HG03354 (cell line): ENCODE measurements around the gene HTR6.

Experiments
- ATAC-seq: cut with Tn5 transposase; IDR thresholded peaks from one replicate; pipeline ENCODE4 v1.9.1; 2021; ENCODE audit warnings: mild to moderate bottlenecking; ENCODE audit not compliant: unreplicated experiment, poor library complexity, severe bottlenecking

Gene HTR6

GRCh38 chr1:19654886-19655717 is 9.6 kb upstream of the HTR6 start:
- ATAC-seq = no peak

- ATAC-seq = no peak
Measured at GRCh38 chr1:19655718-19656080, 9.0 kb upstream of the HTR6 start.

- ATAC-seq = no peak
Measured at GRCh38 chr1:19656134-19656779, 8.4 kb upstream of the HTR6 start.

GRCh38 chr1:19656780-19657466 is 7.8 kb upstream of the HTR6 start:
- no peak for ATAC-seq

- ATAC-seq = no peak
Measured at GRCh38 chr1:19657511-19657910, 7.2 kb upstream of the HTR6 start.

GRCh38 chr1:19658186-19658585 is 6.5 kb upstream of the HTR6 start:
- ATAC-seq = no peak

GRCh38 chr1:19661721-19662228 is 2.9 kb upstream of the HTR6 start:
- ATAC-seq = no peak

GRCh38 chr1:19662313-19662712 is 2.4 kb upstream of the HTR6 start:
- no peak for ATAC-seq

- ATAC-seq = no peak
Measured at GRCh38 chr1:19665186-19665495, 466 bp downstream of the HTR6 start.

GRCh38 chr1:19665496-19666465 is 1.1 kb downstream of the HTR6 start:
- no peak for ATAC-seq

- no peak for ATAC-seq
Measured at GRCh38 chr1:19668888-19669287, 4.2 kb downstream of the HTR6 start.

GRCh38 chr1:19670787-19671186 is 6.1 kb downstream of the HTR6 start:
- no peak for ATAC-seq

GRCh38 chr1:19672237-19672636 is 7.6 kb downstream of the HTR6 start:
- ATAC-seq = no peak

- ATAC-seq = no peak
Measured at GRCh38 chr1:19675797-19676196, 11.1 kb downstream of the HTR6 start.

GRCh38 chr1:19676438-19676922 is 11.8 kb downstream of the HTR6 start:
- no peak for ATAC-seq

- ATAC-seq = no peak
Measured at GRCh38 chr1:19678493-19678892, 13.8 kb downstream of the HTR6 start.

- ATAC-seq = no peak
Measured at GRCh38 chr1:19678931-19679453, 14.3 kb downstream of the HTR6 start.

- ATAC-seq = no peak
Measured at GRCh38 chr1:19679691-19680090, 15.0 kb downstream of the HTR6 start.

GRCh38 chr1:19680644-19681043 is 16.0 kb downstream of the HTR6 start:
- ATAC-seq = no peak
